BJ (cell line): ENCODE measurements around the gene CNTFR. TPM values are rescaled to one million over a fixed set of nuclear protein-coding genes. Genes with fewer than 3 reads are reported as not detected.

Source experiments
- CTCF ChIA-PET: fragments of 350-600 bp; formaldehyde crosslinking; extraction: SDS; loops from one replicate; lab custom pipeline; 2021; ENCODE audit warnings: antibody characterized with exemption, inconsistent platforms; lab: Yijun Ruan, JAX
- POLR2A ChIA-PET: fragments of 300-600 bp; sonication (Branson Sonifier 250); formaldehyde crosslinking; extraction: SDS; loops from one replicate; lab custom pipeline; 2021; ENCODE audit warnings: antibody characterized with exemption; lab: Charles Lee
- DNase-seq: peaks from one replicate; pipeline ENCODE4 v3.0.0-alpha.2; 2011; ENCODE audit warnings: low read depth
- H3K27me3 ChIP-seq: 2 replicates; pipeline ENCODE4 v1.6.0; 2011; ENCODE audit warnings: low read length; ENCODE audit not compliant: control insufficient read depth, insufficient read depth
- H3K36me3 ChIP-seq: 2 replicates; pipeline ENCODE4 v1.5.1; 2011; ENCODE audit warnings: low read length; ENCODE audit not compliant: control insufficient read depth, insufficient read depth
- H3K4me3 ChIP-seq: 2 replicates; pipeline ENCODE4 v1.5.1; 2011; ENCODE audit warnings: low read depth, mild to moderate bottlenecking, control low read depth, low read length
- CTCF ChIP-seq: IDR thresholded peaks from 2 replicates; pipeline ENCODE4 v1.5.1; 2011; ENCODE audit warnings: low read depth, mild to moderate bottlenecking, control low read depth, inconsistent platforms, low read length, moderate library complexity; ENCODE audit not compliant: insufficient read depth
- polyA plus RNA-seq: library from polyadenylated mRNA; depleted of rRNA; stranded (reverse); fragments of >200 nt; gene quantifications from 2 replicates; pipeline ENCODE4 v1.2.3, GENCODE V29; 2011

Gene CNTFR
- polyA plus RNA-seq, 1 experiment: 0.09 TPM

- POLR2A ChIA-PET: no interaction called here
- Histone ChIP-seq H3K27me3 (peaks cover 8% of the 10 kb centered on the region), H3K36me3 (no peaks in the 10 kb centered on the region), H3K4me3 (no peak overlapping the region)
- CTCF ChIA-PET: interaction anchor here (1.0 kb wide), 1 partner anchor 21 kb away, joined by 4 read pairs; no protein-coding TSS in a partner anchor
- no peak for TF ChIP-seq CTCF
- no peak for DNase-seq
Observed at GRCh38 chr9:34526026-34526425, 63.5 kb downstream of the CNTFR start.

- DNase-seq: no peak
- Histone ChIP-seq H3K27me3 (peaks cover 10% of the 10 kb centered on the region), H3K36me3 (no peaks in the 10 kb centered on the region), H3K4me3 (no peak overlapping the region)
- TF ChIP-seq CTCF: no peak
- CTCF ChIA-PET: interaction anchor here (0.8 to 1.5 kb wide), 5 partner anchors 18 to 121 kb away, joined by 3 to 5 read pairs (median 3); no protein-coding TSS in a partner anchor
- POLR2A ChIA-PET: no interaction called here
Observed at GRCh38 chr9:34524349-34524748, 65.2 kb downstream of the CNTFR start.

GRCh38 chr9:34522971-34523797, 66.3 kb downstream of the CNTFR start, which contains the start of gene ENHO:
Gene ENHO (minus strand): TSS chr9:34522990. CDS start chr9:34521695, 1,295 bp downstream.
- POLR2A ChIA-PET: no interaction called here
- no peak for TF ChIP-seq CTCF
- CTCF ChIA-PET: interaction anchor here (0.6 to 1.1 kb wide), 4 partner anchors 22 to 518 kb away, joined by 3 to 6 read pairs (median 3); no protein-coding TSS in a partner anchor
- H3K4me3 ChIP-seq: peak within 1 kb of the TSS; percentile 29; the same call in 1 of the 2 replicates
- H3K36me3 ChIP-seq: no peaks in the 10 kb centered on the region
- no peak for DNase-seq
- peaks cover 10% of the 10 kb centered on the region for H3K27me3 ChIP-seq

GRCh38 chr9:34522091-34522887, 67.2 kb downstream of the CNTFR start:
- TF ChIP-seq CTCF: no peak
- Histone ChIP-seq H3K36me3 (no peaks in the 10 kb centered on the region), H3K27me3 (peaks cover 10% of the 10 kb centered on the region), H3K4me3 (peak overlapping the region; percentile 29; the same call in 1 of the 2 replicates)
- ChIA-PET POLR2A (no interaction called here), CTCF (interaction anchor here (1.0 kb wide), 1 partner anchor 69 kb away, joined by 3 read pairs; no protein-coding TSS in a partner anchor)
- DNase-seq: no peak
